ENCODE measurements around the gene CD59.
"Not testable (repeated sequence)": the region's sequence is repeated elsewhere in the genome, so short reads cannot be mapped to it uniquely, and the experiment has no call there.

CD59 gene

GRCh38 chr11:33713151-33713855 lies 22.9 kb downstream of the CD59 start:
- DNase-seq, result no peak

- no peak for DNase-seq
Observed at GRCh38 chr11:33712436-33712835, 23.8 kb downstream of the CD59 start.

GRCh38 chr11:33709466-33709865 lies 26.8 kb downstream of the CD59 start:
- no peak for DNase-seq

GRCh38 chr11:33708985-33709384 lies 27.2 kb downstream of the CD59 start:
- no peak for DNase-seq

- DNase-seq, result not testable (repeated sequence)
Observed at GRCh38 chr11:33707831-33708230, 28.4 kb downstream of the CD59 start.

- DNase-seq, result no peak
Observed at GRCh38 chr11:33706966-33707365, 29.3 kb downstream of the CD59 start.

- no peak for DNase-seq
Observed at GRCh38 chr11:33706546-33706945, 29.7 kb downstream of the CD59 start.

GRCh38 chr11:33704240-33705002 lies 31.8 kb downstream of the CD59 start:
- DNase-seq, result no peak

GRCh38 chr11:33703788-33704187 lies 32.4 kb downstream of the CD59 start:
- DNase-seq, result no peak

GRCh38 chr11:33703234-33703633 lies 33.0 kb downstream of the CD59 start:
- DNase-seq, result no peak

- no peak for DNase-seq
Observed at GRCh38 chr11:33701302-33702230, 34.7 kb downstream of the CD59 start.

GRCh38 chr11:33700502-33701271 lies 35.5 kb downstream of the CD59 start, which contains the start of gene C11orf91:
TSS of gene C11orf91 (minus strand) at chr11:33700826. CDS start at chr11:33700740, 86 bp downstream.
- peak; percentile 95 for DNase-seq

- DNase-seq, result no peak
Observed at GRCh38 chr11:33700063-33700501, 36.1 kb downstream of the CD59 start.

- DNase-seq, result no peak
Observed at GRCh38 chr11:33699515-33700062, 36.6 kb downstream of the CD59 start.

- no peak for DNase-seq
Observed at GRCh38 chr11:33698921-33699320, 37.3 kb downstream of the CD59 start.

GRCh38 chr11:33697997-33698396 lies 38.2 kb downstream of the CD59 start:
- no peak for DNase-seq

GRCh38 chr11:33696931-33697638 lies 39.1 kb downstream of the CD59 start:
- DNase-seq, result no peak

- no peak for DNase-seq
Observed at GRCh38 chr11:33696411-33696810, 39.8 kb downstream of the CD59 start.

- no peak for DNase-seq
Observed at GRCh38 chr11:33695051-33695566, 41.1 kb downstream of the CD59 start.

GRCh38 chr11:33694346-33695050 lies 41.7 kb downstream of the CD59 start:
- DNase-seq, result no peak
